ENCODE results near the gene ERBB4.
"Not testable (repeated sequence)": the region's sequence is repeated elsewhere in the genome, so short reads cannot be mapped to it uniquely, and the experiment has no call there.

DNA sequence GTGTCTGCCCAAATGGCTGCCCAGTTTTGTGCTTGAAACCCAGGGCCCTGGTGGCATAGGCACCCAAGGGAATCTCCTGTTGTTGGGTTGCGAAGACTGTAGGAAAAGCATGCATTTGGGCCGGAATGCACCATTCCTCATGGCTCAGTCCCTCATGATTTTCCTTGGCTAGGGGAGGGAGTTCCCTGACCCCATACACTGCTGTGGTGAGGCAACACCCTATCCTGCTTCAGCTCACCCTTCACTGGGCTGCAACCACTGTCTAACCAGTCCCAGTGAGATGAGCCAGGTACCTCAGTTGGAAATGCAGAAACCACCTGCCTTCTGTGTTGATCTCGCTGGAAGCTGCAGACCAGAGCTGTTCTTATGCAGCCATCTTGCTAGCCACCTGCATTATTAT is 300.4 kb downstream of the ERBB4 start:
- TF ChIP-seq, protein P1, sequence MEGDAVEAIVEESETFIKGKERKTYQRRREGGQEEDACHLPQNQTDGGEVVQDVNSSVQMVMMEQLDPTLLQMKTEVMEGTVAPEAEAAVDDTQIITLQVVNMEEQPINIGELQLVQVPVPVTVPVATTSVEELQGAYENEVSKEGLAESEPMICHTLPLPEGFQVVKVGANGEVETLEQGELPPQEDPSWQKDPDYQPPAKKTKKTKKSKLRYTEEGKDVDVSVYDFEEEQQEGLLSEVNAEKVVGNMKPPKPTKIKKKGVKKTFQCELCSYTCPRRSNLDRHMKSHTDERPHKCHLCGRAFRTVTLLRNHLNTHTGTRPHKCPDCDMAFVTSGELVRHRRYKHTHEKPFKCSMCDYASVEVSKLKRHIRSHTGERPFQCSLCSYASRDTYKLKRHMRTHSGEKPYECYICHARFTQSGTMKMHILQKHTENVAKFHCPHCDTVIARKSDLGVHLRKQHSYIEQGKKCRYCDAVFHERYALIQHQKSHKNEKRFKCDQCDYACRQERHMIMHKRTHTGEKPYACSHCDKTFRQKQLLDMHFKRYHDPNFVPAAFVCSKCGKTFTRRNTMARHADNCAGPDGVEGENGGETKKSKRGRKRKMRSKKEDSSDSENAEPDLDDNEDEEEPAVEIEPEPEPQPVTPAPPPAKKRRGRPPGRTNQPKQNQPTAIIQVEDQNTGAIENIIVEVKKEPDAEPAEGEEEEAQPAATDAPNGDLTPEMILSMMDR (IDR thresholded peaks at IDR 0.05), result not testable (repeated sequence)
- TF ChIP-seq MAFK (IDR thresholded peaks at IDR 0.05; ENCODE audit: partially characterized antibody); CHD4 (IDR thresholded peaks at IDR 0.05; ENCODE audit: borderline replicate concordance); ESRRA (IDR thresholded peaks at IDR 0.05; ENCODE audit: borderline replicate concordance, low read length); RAD21 (conservative IDR thresholded peaks at IDR 0.05 in 1 of 2, IDR thresholded peaks at IDR 0.05 in 1 of 2); POLR2A (IDR thresholded peaks at IDR 0.05; ENCODE audit: low read length): not testable (repeated sequence)
